HCT116 (cell line): Measurements from ENCODE around the gene NUDT4. TPM values are rescaled to one million over a fixed set of nuclear protein-coding genes. Genes with fewer than 3 reads are reported as not detected.

ENCODE experiments used
- ATAC-seq: fragments of 200-7000 bp; cut with Tn5 transposase; 2 replicates; pipeline ENCODE4 v1.9.1; 2020; ENCODE audit warnings: mild to moderate bottlenecking, moderate library complexity
- BruUV-seq: library from RNA; stranded (reverse); fragments of 400-500 nt; replicated peaks from 2 replicates; lab custom pipeline; 2021; lab: Mats Ljungman, UMichigan
- CTCF ChIA-PET: fragments of 300-600 bp; sonication (Branson Sonifier 250); formaldehyde crosslinking; loops from one replicate; lab custom pipeline; 2021; ENCODE audit warnings: antibody characterized with exemption; lab: Charles Lee
- POLR2A ChIA-PET: fragments of 300-600, 350-600 bp; sonication (Branson Sonifier 250); formaldehyde crosslinking; loops from one replicate; lab custom pipeline; 2021; ENCODE audit warnings: antibody characterized with exemption; lab: Charles Lee
- RAD21 ChIA-PET, 2 experiments: fragments of 300-600 bp; sonication (Branson Sonifier 250); formaldehyde crosslinking; loops; one replicate each; lab custom pipeline; 2023; ENCODE audit warnings: low total read pairs in 2 of 2; ENCODE audit not compliant: uncharacterized antibody in 2 of 2, unreplicated experiment in 2 of 2, low non-redundant PET in 1 of 2; lab: Charles Lee
- DNase-seq: peaks from one replicate; pipeline ENCODE4 v3.0.0-alpha.2; 2010; ENCODE audit warnings: low read depth, low spot score
- H2AFZ ChIP-seq: fragments of 200-600 bp; shearing (Covaris generic), sonication (generic); 2 replicates; pipeline ENCODE4 v1.6.1; 2017; ENCODE audit warnings: low read depth, mixed run types, mixed read lengths, antibody characterized with exemption, low read length; ENCODE audit not compliant: poor library complexity, severe bottlenecking
- H3K27ac ChIP-seq: 2 replicates; pipeline ENCODE4 v1.5.1; 2012; ENCODE audit warnings: low read depth, low read length
- H3K27me3 ChIP-seq: fragments of 200-600 bp; sonication (generic); 2 replicates; pipeline ENCODE4 v1.6.1; 2016; ENCODE audit warnings: mixed run types, low read length, mixed read lengths; ENCODE audit not compliant: insufficient read depth
- H3K36me3 ChIP-seq, 2 experiments: fragments of 200-500 bp in 1 of 2; fragments of 200-600 bp in 1 of 2; sonication (Bioruptor generic) in 1 of 2; sonication (generic) in 1 of 2; 2 replicates each; pipeline versions ENCODE4 v1.5.1 to v1.6.1; 2014 to 2016; ENCODE audit warnings: low read length in 2 of 2, inconsistent platforms in 1 of 2, mixed read lengths in 1 of 2, mixed run types in 1 of 2; ENCODE audit not compliant: insufficient read depth in 2 of 2, control insufficient read depth in 1 of 2
- H3K4me1 ChIP-seq, 2 experiments: fragments of 200-600 bp in 1 of 2; sonication (generic) in 1 of 2; 2 replicates each; pipeline versions ENCODE4 v1.5.1 to v1.6.1; 2012 to 2017; ENCODE audit warnings: low read length in 2 of 2, inconsistent platforms in 1 of 2, mild to moderate bottlenecking in 1 of 2, mixed read lengths in 1 of 2, mixed run types in 1 of 2, moderate library complexity in 1 of 2; ENCODE audit not compliant: insufficient read depth in 2 of 2, control insufficient read depth in 1 of 2
- H3K4me2 ChIP-seq: fragments of 200-600 bp; sonication (generic); 2 replicates; pipeline ENCODE4 v1.6.1; 2017; ENCODE audit warnings: mixed run types, low read length, mixed read lengths
- H3K4me3 ChIP-seq, 2 experiments: fragments of 200-600 bp in 1 of 2; sonication (generic) in 1 of 2; replicated peaks in 1 of 2; 2 replicates each; pipeline ENCODE4 v1.5.1; 2011 to 2016; ENCODE audit warnings: low read length in 2 of 2, control low read depth in 1 of 2, low read depth in 1 of 2, mild to moderate bottlenecking in 1 of 2, mixed read lengths in 1 of 2, mixed run types in 1 of 2
- H3K79me2 ChIP-seq: fragments of 200-600 bp; sonication (generic); 2 replicates; pipeline ENCODE4 v1.6.1; 2017; ENCODE audit warnings: mild to moderate bottlenecking, mixed run types, low read length, moderate library complexity, mixed read lengths; ENCODE audit not compliant: insufficient read depth
- H3K9ac ChIP-seq: fragments of 200-600 bp; sonication (generic); 2 replicates; pipeline ENCODE4 v1.6.1; 2016; ENCODE audit warnings: low read length, mixed read lengths
- H3K9me2 ChIP-seq: fragments of 200-600 bp; sonication (generic), shearing (Covaris generic); 2 replicates; pipeline ENCODE4 v1.6.1; 2017; ENCODE audit warnings: mixed run types, mild to moderate bottlenecking, moderate library complexity; ENCODE audit not compliant: insufficient read depth
- H3K9me3 ChIP-seq, 2 experiments: fragments of 200-500 bp in 1 of 2; fragments of 200-600 bp in 1 of 2; sonication (Bioruptor generic) in 1 of 2; sonication (generic) in 1 of 2; 2 replicates each; pipeline ENCODE4 v1.6.1; 2014 to 2017; ENCODE audit warnings: low read length in 2 of 2, mixed read lengths in 2 of 2, inconsistent platforms in 1 of 2, low read depth in 1 of 2, mild to moderate bottlenecking in 1 of 2, mixed run types in 1 of 2, moderate library complexity in 1 of 2; ENCODE audit not compliant: control insufficient read depth in 1 of 2, insufficient read depth in 1 of 2
- H4K20me1 ChIP-seq: fragments of 200-600 bp; sonication (generic), shearing (Covaris generic); 2 replicates; pipeline ENCODE4 v1.6.1; 2017; ENCODE audit warnings: mixed run types, mild to moderate bottlenecking, moderate library complexity; ENCODE audit not compliant: insufficient read depth
- ATF3 ChIP-seq: IDR thresholded peaks from 2 replicates; pipeline ENCODE4 v1.6.1; 2012
- CBX3 ChIP-seq: IDR thresholded peaks from 2 replicates; pipeline ENCODE4 v1.6.1; 2012; ENCODE audit warnings: low read depth
- CEBPB ChIP-seq: IDR thresholded peaks from 2 replicates; pipeline ENCODE4 v1.6.1; 2012; ENCODE audit warnings: low read depth
- CTCF ChIP-seq, 3 experiments: fragments of 200-600 bp in 1 of 3; sonication (generic) in 1 of 3; IDR thresholded peaks in 2 of 3; conservative IDR thresholded peaks in 1 of 3; 2 replicates each; pipeline ENCODE4 v1.5.1; 2012 to 2017; ENCODE audit warnings: low read depth in 2 of 3, low read length in 2 of 3, antibody characterized with exemption in 1 of 3, borderline replicate concordance in 1 of 3, control low read depth in 1 of 3, mild to moderate bottlenecking in 1 of 3, mixed read lengths in 1 of 3, mixed run types in 1 of 3, moderate library complexity in 1 of 3; ENCODE audit not compliant: insufficient read depth in 1 of 3
- EGR1 ChIP-seq: IDR thresholded peaks from 2 replicates; pipeline ENCODE4 v1.6.1; 2012; ENCODE audit warnings: low read depth
- ELF1 ChIP-seq: IDR thresholded peaks from 2 replicates; pipeline ENCODE4 v1.6.1; 2012; ENCODE audit warnings: low read depth, borderline replicate concordance
- EZH2phosphoT487 ChIP-seq: fragments of 200-600 bp; IDR thresholded peaks from 2 replicates; pipeline ENCODE4 v1.6.1; 2018; ENCODE audit warnings: antibody characterized with exemption, borderline replicate concordance
- FOSL1 ChIP-seq: IDR thresholded peaks from 2 replicates; pipeline ENCODE4 v1.6.1; 2012; ENCODE audit warnings: low read depth
- MAX ChIP-seq: IDR thresholded peaks from 2 replicates; pipeline ENCODE4 v1.6.1; 2012
- POLR2A ChIP-seq: IDR thresholded peaks from 2 replicates; pipeline ENCODE4 v1.7.0; 2011; ENCODE audit warnings: borderline replicate concordance; ENCODE audit not compliant: insufficient read depth, insufficient read length; ENCODE audit errors: extremely low read depth
- POLR2AphosphoS5 ChIP-seq: IDR thresholded peaks from 2 replicates; pipeline ENCODE4 v1.6.1; 2011; ENCODE audit warnings: mild to moderate bottlenecking, low read depth, low read length, moderate library complexity
- RAD21 ChIP-seq: IDR thresholded peaks from 2 replicates; pipeline ENCODE4 v1.6.1; 2012; ENCODE audit warnings: low read depth, mild to moderate bottlenecking
- REST ChIP-seq: IDR thresholded peaks from 2 replicates; pipeline ENCODE4 v1.6.1; 2012; ENCODE audit warnings: low read depth
- SP1 ChIP-seq: IDR thresholded peaks from 2 replicates; pipeline ENCODE4 v1.6.1; 2012; ENCODE audit warnings: low read depth
- TCF7L2 ChIP-seq: IDR thresholded peaks from 2 replicates; pipeline ENCODE4 v1.7.0; 2011; ENCODE audit warnings: borderline replicate concordance, inconsistent platforms; ENCODE audit not compliant: insufficient read depth, insufficient read length; ENCODE audit errors: extremely low read depth
- YY1 ChIP-seq: IDR thresholded peaks from 2 replicates; pipeline ENCODE4 v1.6.1; 2011; ENCODE audit warnings: low read length, low read depth, moderate library complexity, mild to moderate bottlenecking; ENCODE audit not compliant: insufficient replicate concordance; ENCODE audit errors: extremely low read depth
- ZBTB33 ChIP-seq: IDR thresholded peaks from 2 replicates; pipeline ENCODE4 v1.6.1; 2011; ENCODE audit warnings: mild to moderate bottlenecking, low read length, moderate library complexity; ENCODE audit not compliant: insufficient replicate concordance; ENCODE audit errors: extremely low read depth
- ZFX ChIP-seq: fragments of 450-650 bp; IDR thresholded peaks from 2 replicates; pipeline ENCODE4 v1.6.1; 2017
- intact Hi-C: fragments of 100-400 bp; cut with micrococcal nuclease; formaldehyde crosslinking; loops from 2 replicates; pipeline ENCODE4 v1.10.0; 2022
- total RNA-seq: library from RNA; stranded (reverse); gene quantifications from one replicate; pipeline ENCODE4 v1.2.1, GENCODE V29; 2021; ENCODE audit not compliant: unreplicated experiment

Gene NUDT4
- total RNA-seq, 1 experiment from 2014 or later = 41.2 TPM

GRCh38 chr12:93441617-93442410 is 64.1 kb downstream of the NUDT4 start, which contains the start of gene UBE2N:
TSS of gene UBE2N (minus strand) at chr12:93441947. CDS start at chr12:93441884, 63 bp downstream.
- H3K27me3 ChIP-seq = no peaks in the 10 kb centered on the region
- H2AFZ ChIP-seq = no peak within 1 kb of the TSS
- BruUV-seq = no TSS peak
- POLR2A ChIA-PET = interaction anchor here (0.7 to 1.0 kb wide), 3 partner anchors 12 to 19 kb away, joined by 3 read pairs; no protein-coding TSS in a partner anchor
- peaks cover 49% of the 10 kb centered on the region for H3K79me2 ChIP-seq
- peaks cover 29% of the 10 kb centered on the region; the same call in 1 of the 2 replicates for H4K20me1 ChIP-seq
- H3K4me3 ChIP-seq = peak within 1 kb of the TSS; percentile 64 to 83
- no peaks in the 10 kb centered on the region for H3K9me2 ChIP-seq
- intact Hi-C loops = loop anchor here (2.0 kb wide), 1 partner anchor 25 kb away; the partner anchor contains the start of gene MRPL42
- no peaks in the 10 kb centered on the region for H3K36me3 ChIP-seq
- peak within 1 kb of the TSS; percentile 86 for H3K27ac ChIP-seq
- RAD21 ChIA-PET = no interaction called here
- DNase-seq (peak; percentile 88), ATAC-seq (peak; percentile 93)
- peak within 1 kb of the TSS; percentile 76 for H3K9ac ChIP-seq
- CTCF ChIA-PET = no interaction called here
- no peaks in the 10 kb centered on the region for H3K9me3 ChIP-seq
- H3K4me2 ChIP-seq = peak within 1 kb of the TSS; percentile 78
- peaks cover 19 to 27% of the 10 kb centered on the region in 2 experiments; a peak in 3 of 4 replicates for H3K4me1 ChIP-seq
- TF ChIP-seq POLR2AphosphoS5 (peak; percentile 93), MAX (peak; percentile 92), CTCF (IDR thresholded peaks at IDR 0.05 in 2 of 3, conservative IDR thresholded peaks at IDR 0.05 in 1 of 3; ENCODE audit: borderline replicate concordance in 1 of 3, insufficient read depth in 1 of 3, low read depth in 2 of 3, low read length in 2 of 3) (no peak), FOSL1 (no peak), RAD21 (no peak), REST (no peak), YY1 (peak; percentile 81), ZBTB33 (peak; percentile 87), CBX3 (peak; percentile 84; the same call in 1 of the 2 replicates), EZH2phosphoT487 (no peak), TCF7L2 (peak; percentile 50), ATF3 (no peak), CEBPB (no peak), POLR2A (peak; percentile 87), ZFX (peak; percentile 85), SP1 (peak; percentile 63), EGR1 (peak; percentile 18; the same call in 1 of the 2 replicates), ELF1 (peak; percentile 78)
